VCaP (cell line): ENCODE data around the gene ZNF727.
"Not testable (repeated sequence)": the region's sequence is repeated elsewhere in the genome, so short reads cannot be mapped to it uniquely, and the experiment has no call there.

Experiments
- H3K27ac ChIP-seq: fragments of 450-650 bp; 2 replicates; pipeline ENCODE4 v1.5.1; 2017
- TF ChIP-seq, protein P1 (sequence below): fragments of 450-650 bp; conservative IDR thresholded peaks from 2 replicates; pipeline ENCODE4 v1.5.1; 2017; ENCODE audit warnings: mild to moderate bottlenecking, moderate library complexity

Gene ZNF727

DNA sequence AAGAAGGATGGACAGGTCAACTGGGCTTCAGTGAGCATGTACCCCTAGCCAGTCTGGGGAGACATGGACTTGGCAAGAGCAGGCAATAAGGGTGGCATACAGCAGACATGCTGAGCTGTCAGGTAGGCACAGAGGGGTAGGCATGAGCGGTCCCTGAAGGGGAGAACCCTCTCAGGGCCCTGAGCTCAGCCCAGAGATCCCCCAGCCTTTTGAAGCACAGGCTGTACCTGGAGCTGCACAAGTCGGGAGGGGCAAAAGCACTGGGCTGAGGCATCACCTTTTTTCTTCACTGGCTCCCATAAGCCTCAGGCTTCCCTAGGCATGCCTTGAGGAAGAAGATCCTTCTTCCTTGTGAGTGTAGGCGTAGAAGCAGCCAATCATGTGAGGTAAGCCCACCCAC, 42.3 kb downstream of the ZNF727 start:
- TF ChIP-seq, protein P1, sequence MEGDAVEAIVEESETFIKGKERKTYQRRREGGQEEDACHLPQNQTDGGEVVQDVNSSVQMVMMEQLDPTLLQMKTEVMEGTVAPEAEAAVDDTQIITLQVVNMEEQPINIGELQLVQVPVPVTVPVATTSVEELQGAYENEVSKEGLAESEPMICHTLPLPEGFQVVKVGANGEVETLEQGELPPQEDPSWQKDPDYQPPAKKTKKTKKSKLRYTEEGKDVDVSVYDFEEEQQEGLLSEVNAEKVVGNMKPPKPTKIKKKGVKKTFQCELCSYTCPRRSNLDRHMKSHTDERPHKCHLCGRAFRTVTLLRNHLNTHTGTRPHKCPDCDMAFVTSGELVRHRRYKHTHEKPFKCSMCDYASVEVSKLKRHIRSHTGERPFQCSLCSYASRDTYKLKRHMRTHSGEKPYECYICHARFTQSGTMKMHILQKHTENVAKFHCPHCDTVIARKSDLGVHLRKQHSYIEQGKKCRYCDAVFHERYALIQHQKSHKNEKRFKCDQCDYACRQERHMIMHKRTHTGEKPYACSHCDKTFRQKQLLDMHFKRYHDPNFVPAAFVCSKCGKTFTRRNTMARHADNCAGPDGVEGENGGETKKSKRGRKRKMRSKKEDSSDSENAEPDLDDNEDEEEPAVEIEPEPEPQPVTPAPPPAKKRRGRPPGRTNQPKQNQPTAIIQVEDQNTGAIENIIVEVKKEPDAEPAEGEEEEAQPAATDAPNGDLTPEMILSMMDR = no peak
- no peak overlapping the region for H3K27ac ChIP-seq

DNA sequence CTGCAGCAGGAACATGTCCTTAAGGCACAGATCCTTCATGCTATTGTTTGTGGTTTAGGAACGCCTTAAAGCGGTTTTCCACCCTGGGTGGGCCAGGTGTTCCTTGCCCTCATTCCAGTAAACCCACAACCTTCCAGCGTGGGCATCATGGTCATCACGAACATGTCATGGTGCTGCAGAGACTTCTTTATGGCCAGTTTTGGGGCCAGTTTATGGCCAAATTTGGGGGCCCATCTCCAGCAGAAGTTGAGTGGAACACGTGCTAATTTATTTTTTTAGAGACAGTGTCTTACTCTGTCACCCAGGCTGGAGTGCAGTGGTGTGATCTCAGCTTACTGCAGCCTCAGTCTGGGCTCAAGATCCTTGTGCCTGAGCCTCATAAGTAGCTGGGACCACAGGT, 43.6 kb downstream of the ZNF727 start:
- H3K27ac ChIP-seq = not testable (repeated sequence)
